ENCODE measurements around the gene CYTH1. TPM values are rescaled to one million over a fixed set of nuclear protein-coding genes. Genes with fewer than 3 reads are reported as not detected.
A peak's percentile ranks its signal among the peaks of the same experiment; 100 is the strongest.

CYTH1 gene
- total and polyA plus RNA-seq, 3 experiments from 2014 or later, result 115 to 279 (median 129) TPM

- H3K27ac Mint-ChIP-seq, result peak overlapping the region; percentile 73 to 98 (median 90)
- H3K36me3 Mint-ChIP-seq, result peaks cover 4 to 26% (median 6%) of the 10 kb centered on the region in 3 donors
- peak overlapping the region; percentile 58 to 88 (median 78) for H3K4me3 Mint-ChIP-seq
- Histone ChIP-seq H3K4me1 (ENCODE audit: insufficient read depth, low read length) (peaks cover 97% of the 10 kb centered on the region), H3K9me3 (ENCODE audit: low read length) (no peaks in the 10 kb centered on the region), H3K27ac (ENCODE audit: low read depth, low read length) (peak overlapping the region; percentile 73), H3K27me3 (ENCODE audit: insufficient read depth, low read length, poor library complexity, severe bottlenecking) (no peaks in the 10 kb centered on the region), H3K36me3 (ENCODE audit: insufficient read depth, low read length) (peaks cover 4% of the 10 kb centered on the region), H3K4me3 (ENCODE audit: low read length) (peak overlapping the region; percentile 65)
- ChIA-PET CTCF (interaction anchor here (0.9 to 3.5 kb wide), 12 partner anchors 9 to 58 kb away, joined by 3 to 17 read pairs (median 4); no protein-coding TSS in a partner anchor), POLR2A (interaction anchor here (0.6 to 2.0 kb wide), 6 partner anchors 9 to 370 kb away, joined by 3 to 21 read pairs (median 6); no protein-coding TSS in a partner anchor)
- peaks cover 94 to 100% (median 99%) of the 10 kb centered on the region in 3 donors for H3K4me1 Mint-ChIP-seq
- H3K9me3 Mint-ChIP-seq, result peaks cover 0 to 2% (median 0%) of the 10 kb centered on the region in 5 donors
- DNase-seq, result no peak
- no peaks in the 10 kb centered on the region for H3K27me3 Mint-ChIP-seq
These were observed 34.6 kb downstream of the CYTH1 start for GRCh38 chr17:78747488-78747887.

- peaks cover 94 to 100% (median 99%) of the 10 kb centered on the region in 3 donors for H3K4me1 Mint-ChIP-seq
- CTCF ChIA-PET, result interaction anchor here (0.7 to 3.5 kb wide), 10 partner anchors 10 to 72 kb away, joined by 3 to 17 read pairs (median 3); no protein-coding TSS in a partner anchor
These were observed 35.2 kb downstream of the CYTH1 start for GRCh38 chr17:78746949-78747269.

GRCh38 chr17:78746263-78746948, 35.7 kb downstream of the CYTH1 start:
- Histone ChIP-seq H3K27me3 (ENCODE audit: insufficient read depth, low read length, poor library complexity, severe bottlenecking) (no peaks in the 10 kb centered on the region), H3K4me1 (ENCODE audit: insufficient read depth, low read length) (peaks cover 97% of the 10 kb centered on the region), H3K36me3 (ENCODE audit: insufficient read depth, low read length) (peaks cover 4% of the 10 kb centered on the region), H3K4me3 (ENCODE audit: low read length) (no peak overlapping the region), H3K27ac (ENCODE audit: low read depth, low read length) (no peak overlapping the region), H3K9me3 (ENCODE audit: low read length) (no peaks in the 10 kb centered on the region)
- peaks cover 0 to 2% (median 0%) of the 10 kb centered on the region in 5 donors for H3K9me3 Mint-ChIP-seq
- H3K4me1 Mint-ChIP-seq, result peaks cover 94 to 100% (median 99%) of the 10 kb centered on the region in 3 donors
- ChIA-PET POLR2A (interaction anchor here (0.6 kb wide), 1 partner anchor 34 kb away, joined by 12 read pairs; no protein-coding TSS in a partner anchor), CTCF (interaction anchor here (0.7 to 3.5 kb wide), 12 partner anchors 9 to 72 kb away, joined by 3 to 17 read pairs (median 3); no protein-coding TSS in a partner anchor)
- peak overlapping the region; percentile 84 to 95 (median 92) for H3K27ac Mint-ChIP-seq
- H3K4me3 Mint-ChIP-seq, result peak overlapping the region; percentile 40 to 88 (median 69)
- peaks cover 4 to 30% (median 6%) of the 10 kb centered on the region in 3 donors for H3K36me3 Mint-ChIP-seq
- H3K27me3 Mint-ChIP-seq, result peaks cover 0 to 1% of the 10 kb centered on the region in 2 donors
- DNase-seq, result no peak

More at GRCh38 chr17:78746949-78747269, 35.2 kb downstream of the CYTH1 start:
- peaks cover 4 to 27% (median 6%) of the 10 kb centered on the region in 3 donors for H3K36me3 Mint-ChIP-seq
- no peak for DNase-seq
- H3K27ac ChIP-seq (ENCODE audit: low read depth, low read length), result no peak overlapping the region
- no peaks in the 10 kb centered on the region for H3K9me3 ChIP-seq (ENCODE audit: low read length)
- H3K9me3 Mint-ChIP-seq, result peaks cover 0 to 2% (median 0%) of the 10 kb centered on the region in 5 donors
- H3K4me3 ChIP-seq (ENCODE audit: low read length), result peak overlapping the region; percentile 65
- POLR2A ChIA-PET, result interaction anchor here (0.6 kb wide), 1 partner anchor 34 kb away, joined by 12 read pairs; no protein-coding TSS in a partner anchor
- H3K27me3 Mint-ChIP-seq, result no peaks in the 10 kb centered on the region
- no peaks in the 10 kb centered on the region for H3K27me3 ChIP-seq (ENCODE audit: insufficient read depth, low read length, poor library complexity, severe bottlenecking)
- H3K4me1 ChIP-seq (ENCODE audit: insufficient read depth, low read length), result peaks cover 97% of the 10 kb centered on the region
- peaks cover 4% of the 10 kb centered on the region for H3K36me3 ChIP-seq (ENCODE audit: insufficient read depth, low read length)
- peak overlapping the region; percentile 58 to 88 (median 78) for H3K4me3 Mint-ChIP-seq
- peak overlapping the region; percentile 73 to 98 (median 90) for H3K27ac Mint-ChIP-seq

GRCh38 chr17:78745407-78746088, 36.5 kb downstream of the CYTH1 start:
- ChIA-PET CTCF (interaction anchor here (1.3 to 1.5 kb wide), 4 partner anchors 14 to 44 kb away, joined by 3 to 4 read pairs (median 3); no protein-coding TSS in a partner anchor), POLR2A (no interaction called here)
- H3K27me3 ChIP-seq (ENCODE audit: insufficient read depth, low read length, poor library complexity, severe bottlenecking), result no peaks in the 10 kb centered on the region
- H3K9me3 ChIP-seq (ENCODE audit: low read length), result no peaks in the 10 kb centered on the region
- peaks cover 0 to 2% (median 0%) of the 10 kb centered on the region in 5 donors for H3K9me3 Mint-ChIP-seq
- peaks cover 4% of the 10 kb centered on the region for H3K36me3 ChIP-seq (ENCODE audit: insufficient read depth, low read length)
- peak in 4 of 5 donors; percentile 27 to 61 (median 40) for DNase-seq
- peak overlapping the region; percentile 57 to 78 (median 66) for H3K4me3 Mint-ChIP-seq
- peaks cover 4 to 33% (median 4%) of the 10 kb centered on the region in 3 donors for H3K36me3 Mint-ChIP-seq
- H3K4me1 Mint-ChIP-seq, result peaks cover 90 to 100% (median 99%) of the 10 kb centered on the region in 3 donors
- peak overlapping the region; percentile 20 for H3K4me3 ChIP-seq (ENCODE audit: low read length)
- H3K27ac Mint-ChIP-seq, result peak overlapping the region; percentile 84 to 95 (median 92)
- H3K27me3 Mint-ChIP-seq, result peaks cover 0 to 1% of the 10 kb centered on the region in 2 donors
- no peak overlapping the region for H3K27ac ChIP-seq (ENCODE audit: low read depth, low read length)
- H3K4me1 ChIP-seq (ENCODE audit: insufficient read depth, low read length), result peaks cover 97% of the 10 kb centered on the region

GRCh38 chr17:78742901-78743300, 39.2 kb downstream of the CYTH1 start:
- no peak overlapping the region for H3K4me3 ChIP-seq (ENCODE audit: low read length)
- H3K9me3 Mint-ChIP-seq, result peaks cover 0 to 2% (median 0%) of the 10 kb centered on the region in 5 donors
- peaks cover 100% of the 10 kb centered on the region for H3K4me1 ChIP-seq (ENCODE audit: insufficient read depth, low read length)
- no peaks in the 10 kb centered on the region for H3K27me3 ChIP-seq (ENCODE audit: insufficient read depth, low read length, poor library complexity, severe bottlenecking)
- peaks cover 0 to 3% of the 10 kb centered on the region in 2 donors for H3K27me3 Mint-ChIP-seq
- ChIA-PET POLR2A (interaction anchor here (0.9 kb wide), 1 partner anchor 37 kb away, joined by 4 read pairs; no protein-coding TSS in a partner anchor), CTCF (interaction anchor here (0.8 to 2.7 kb wide), 3 partner anchors 16 to 34 kb away, joined by 4 to 6 read pairs (median 5); no protein-coding TSS in a partner anchor)
- peaks cover 4% of the 10 kb centered on the region for H3K36me3 ChIP-seq (ENCODE audit: insufficient read depth, low read length)
- DNase-seq, result no peak
- H3K27ac ChIP-seq (ENCODE audit: low read depth, low read length), result no peak overlapping the region
- peak overlapping the region; percentile 15 to 67 (median 24) for H3K4me3 Mint-ChIP-seq
- no peaks in the 10 kb centered on the region for H3K9me3 ChIP-seq (ENCODE audit: low read length)
- peak overlapping the region in 7 of 8 donors; percentile 68 to 95 (median 86) for H3K27ac Mint-ChIP-seq
- H3K4me1 Mint-ChIP-seq, result peaks cover 94 to 100% (median 99%) of the 10 kb centered on the region in 3 donors
- H3K36me3 Mint-ChIP-seq, result peaks cover 4 to 46% (median 12%) of the 10 kb centered on the region in 3 donors

- H3K4me1 ChIP-seq (ENCODE audit: insufficient read depth, low read length), result peaks cover 100% of the 10 kb centered on the region
- peak overlapping the region; percentile 31 for H3K4me3 ChIP-seq (ENCODE audit: low read length)
- peaks cover 4% of the 10 kb centered on the region for H3K36me3 ChIP-seq (ENCODE audit: insufficient read depth, low read length)
- H3K36me3 Mint-ChIP-seq, result peaks cover 4 to 44% (median 12%) of the 10 kb centered on the region in 3 donors
- H3K27ac ChIP-seq (ENCODE audit: low read depth, low read length), result no peak overlapping the region
- H3K4me3 Mint-ChIP-seq, result peak overlapping the region; percentile 65 to 89 (median 75)
- no peak for DNase-seq
- peaks cover 0 to 3% of the 10 kb centered on the region in 2 donors for H3K27me3 Mint-ChIP-seq
- no peaks in the 10 kb centered on the region for H3K27me3 ChIP-seq (ENCODE audit: insufficient read depth, low read length, poor library complexity, severe bottlenecking)
- peaks cover 94 to 100% (median 99%) of the 10 kb centered on the region in 3 donors for H3K4me1 Mint-ChIP-seq
- POLR2A ChIA-PET, result no interaction called here
- peaks cover 0 to 2% (median 0%) of the 10 kb centered on the region in 5 donors for H3K9me3 Mint-ChIP-seq
- H3K9me3 ChIP-seq (ENCODE audit: low read length), result no peaks in the 10 kb centered on the region
- CTCF ChIA-PET, result interaction anchor here (0.8 to 3.0 kb wide), 6 partner anchors 15 to 39 kb away, joined by 4 to 12 read pairs (median 5); no protein-coding TSS in a partner anchor
- H3K27ac Mint-ChIP-seq, result peak overlapping the region; percentile 73 to 93 (median 88)
These were observed 40.3 kb downstream of the CYTH1 start for GRCh38 chr17:78741644-78742284.

GRCh38 chr17:78739331-78739931, 42.6 kb downstream of the CYTH1 start:
- POLR2A ChIA-PET, result interaction anchor here (0.6 to 4.1 kb wide), 2 partner anchors 9 to 65 kb away, joined by 10 to 11 read pairs; no protein-coding TSS in a partner anchor
- Histone ChIP-seq H3K4me1 (ENCODE audit: insufficient read depth, low read length) (peaks cover 95% of the 10 kb centered on the region), H3K9me3 (ENCODE audit: low read length) (no peaks in the 10 kb centered on the region), H3K4me3 (ENCODE audit: low read length) (no peak overlapping the region), H3K27me3 (ENCODE audit: insufficient read depth, low read length, poor library complexity, severe bottlenecking) (no peaks in the 10 kb centered on the region), H3K27ac (ENCODE audit: low read depth, low read length) (no peak overlapping the region), H3K36me3 (ENCODE audit: insufficient read depth, low read length) (peaks cover 4% of the 10 kb centered on the region)
- Mint-ChIP-seq H3K4me3 (peak overlapping the region; percentile 20 to 74 (median 60)), H3K9me3 (peaks cover 0 to 2% (median 0%) of the 10 kb centered on the region in 5 donors), H3K36me3 (peaks cover 4 to 47% (median 12%) of the 10 kb centered on the region in 3 donors), H3K27ac (peak overlapping the region; percentile 13 to 89 (median 77)), H3K4me1 (peaks cover 92 to 100% (median 99%) of the 10 kb centered on the region in 3 donors), H3K27me3 (peaks cover 0 to 5% of the 10 kb centered on the region in 2 donors)
- DNase-seq, result no peak
- CTCF ChIA-PET, result interaction anchor here (1.4 to 3.0 kb wide), 2 partner anchors 13 to 17 kb away, joined by 3 to 12 read pairs; no protein-coding TSS in a partner anchor
